ENCODE data around the gene ZFY. TPM values are rescaled to one million over a fixed set of nuclear protein-coding genes. Genes with fewer than 3 reads are reported as not detected.

Gene ZFY
- total and polyA plus RNA-seq, 8 donors: 0.03 to 5.7 (median 2.5) TPM; not detected in 5

GRCh38 chrY:2896050-2896449 lies 39.1 kb upstream of the ZFY start:
- Histone ChIP-seq H3K4me1 (no peaks in the 10 kb centered on the region), H3K27ac (no peak overlapping the region), H3K27me3 (no peaks in the 10 kb centered on the region), H3K9me3 (no peaks in the 10 kb centered on the region), H3K36me3 (no peaks in the 10 kb centered on the region), H3K4me3 (no peak overlapping the region)
- DNase-seq (no peak), ATAC-seq (no peak), FAIRE-seq (no peak)
- WGBS, 2 donors: 94% methylated on average over 2 of the region's 2 CpGs; no CpG with 5 or more reads in 1 of the 2 donors
- no peak for TF ChIP-seq CTCF (IDR thresholded peaks at IDR 0.05)
- intact Hi-C loops (cut with DNase I): no loop called here

GRCh38 chrY:2907356-2907755 lies 27.8 kb upstream of the ZFY start:
- Histone ChIP-seq H3K4me3 (no peak overlapping the region), H3K27me3 (no peaks in the 10 kb centered on the region), H3K9me3 (no peaks in the 10 kb centered on the region), H3K27ac (no peak overlapping the region), H3K4me1 (no peaks in the 10 kb centered on the region), H3K36me3 (no peaks in the 10 kb centered on the region)
- ATAC-seq: no peak
- WGBS, 2 donors: 39% methylated on average over 1 of the region's 1 CpG; no CpG with 5 or more reads in 1 of the 2 donors
- TF ChIP-seq CTCF (IDR thresholded peaks at IDR 0.05): no peak
- FAIRE-seq: no peak
- no peak for DNase-seq
- intact Hi-C loops (cut with DNase I): no loop called here

- Histone ChIP-seq H3K36me3 (no peaks in the 10 kb centered on the region), H3K9me3 (no peaks in the 10 kb centered on the region), H3K4me3 (no peak overlapping the region), H3K27me3 (no peaks in the 10 kb centered on the region), H3K27ac (no peak overlapping the region), H3K4me1 (no peaks in the 10 kb centered on the region)
- FAIRE-seq (no peak), DNase-seq (no peak), ATAC-seq (no peak)
- intact Hi-C loops (cut with DNase I): no loop called here
- TF ChIP-seq CTCF (IDR thresholded peaks at IDR 0.05): no peak
Observed at GRCh38 chrY:2913066-2913815, 21.9 kb upstream of the ZFY start.

- ATAC-seq: no peak
- Histone ChIP-seq H3K4me1 (no peaks in the 10 kb centered on the region), H3K27ac (no peak overlapping the region), H3K36me3 (no peaks in the 10 kb centered on the region), H3K4me3 (no peak overlapping the region), H3K27me3 (no peaks in the 10 kb centered on the region), H3K9me3 (no peaks in the 10 kb centered on the region)
- TF ChIP-seq CTCF (IDR thresholded peaks at IDR 0.05): no peak
- peak in 1 of 6 donors; percentile 9 for DNase-seq
- 5% methylated on average over 10 of the region's 10 CpGs; no CpG with 5 or more reads in 1 of the 2 donors for WGBS, 2 donors
- intact Hi-C loops (cut with DNase I): no loop called here
- FAIRE-seq: no peak
Observed at GRCh38 chrY:2934078-2934477, 1.1 kb upstream of the ZFY start.

- Histone ChIP-seq H3K36me3 (no peaks in the 10 kb centered on the region), H3K27me3 (no peaks in the 10 kb centered on the region), H3K27ac (no peak overlapping the region), H3K4me1 (no peaks in the 10 kb centered on the region), H3K9me3 (no peaks in the 10 kb centered on the region), H3K4me3 (no peak overlapping the region)
- DNase-seq: peak in 1 of 6 donors; percentile 84
- 0% methylated on average over 62 of the region's 63 CpGs; no CpG with 5 or more reads in 1 of the 2 donors for WGBS, 2 donors
- intact Hi-C loops (cut with DNase I): no loop called here
- no peak for FAIRE-seq
- ATAC-seq: no peak
- no peak for TF ChIP-seq CTCF (IDR thresholded peaks at IDR 0.05)
Observed at GRCh38 chrY:2935716-2936435, 695 bp downstream of the ZFY start.
